ENCODE results near the gene SHCBP1.

DNA sequence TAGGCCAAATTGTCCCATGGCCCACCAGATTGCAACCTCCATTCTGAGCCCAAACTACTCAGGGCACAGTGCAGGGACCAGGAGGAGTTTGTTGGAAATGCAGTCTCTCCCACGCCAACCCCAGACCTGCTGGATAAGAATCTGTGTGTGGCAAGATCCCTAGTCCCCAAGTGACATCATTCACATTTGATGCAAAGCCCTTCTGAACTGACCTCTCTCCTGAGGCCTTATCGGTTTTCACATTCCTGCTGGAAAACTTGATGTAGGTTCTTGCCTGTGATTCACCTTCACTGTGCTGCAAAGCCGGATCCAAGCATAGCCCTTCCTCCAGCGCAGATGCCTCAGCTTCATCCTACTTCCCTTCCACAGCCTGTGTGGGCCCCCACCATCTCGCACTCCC is 6.6 kb upstream of the SHCBP1 start:
- TF ChIP-seq, protein P1, sequence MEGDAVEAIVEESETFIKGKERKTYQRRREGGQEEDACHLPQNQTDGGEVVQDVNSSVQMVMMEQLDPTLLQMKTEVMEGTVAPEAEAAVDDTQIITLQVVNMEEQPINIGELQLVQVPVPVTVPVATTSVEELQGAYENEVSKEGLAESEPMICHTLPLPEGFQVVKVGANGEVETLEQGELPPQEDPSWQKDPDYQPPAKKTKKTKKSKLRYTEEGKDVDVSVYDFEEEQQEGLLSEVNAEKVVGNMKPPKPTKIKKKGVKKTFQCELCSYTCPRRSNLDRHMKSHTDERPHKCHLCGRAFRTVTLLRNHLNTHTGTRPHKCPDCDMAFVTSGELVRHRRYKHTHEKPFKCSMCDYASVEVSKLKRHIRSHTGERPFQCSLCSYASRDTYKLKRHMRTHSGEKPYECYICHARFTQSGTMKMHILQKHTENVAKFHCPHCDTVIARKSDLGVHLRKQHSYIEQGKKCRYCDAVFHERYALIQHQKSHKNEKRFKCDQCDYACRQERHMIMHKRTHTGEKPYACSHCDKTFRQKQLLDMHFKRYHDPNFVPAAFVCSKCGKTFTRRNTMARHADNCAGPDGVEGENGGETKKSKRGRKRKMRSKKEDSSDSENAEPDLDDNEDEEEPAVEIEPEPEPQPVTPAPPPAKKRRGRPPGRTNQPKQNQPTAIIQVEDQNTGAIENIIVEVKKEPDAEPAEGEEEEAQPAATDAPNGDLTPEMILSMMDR (conservative IDR thresholded peaks at IDR 0.05; ENCODE audit: low read depth in 2 of 2) = no peak
- TF ChIP-seq, protein P2, sequence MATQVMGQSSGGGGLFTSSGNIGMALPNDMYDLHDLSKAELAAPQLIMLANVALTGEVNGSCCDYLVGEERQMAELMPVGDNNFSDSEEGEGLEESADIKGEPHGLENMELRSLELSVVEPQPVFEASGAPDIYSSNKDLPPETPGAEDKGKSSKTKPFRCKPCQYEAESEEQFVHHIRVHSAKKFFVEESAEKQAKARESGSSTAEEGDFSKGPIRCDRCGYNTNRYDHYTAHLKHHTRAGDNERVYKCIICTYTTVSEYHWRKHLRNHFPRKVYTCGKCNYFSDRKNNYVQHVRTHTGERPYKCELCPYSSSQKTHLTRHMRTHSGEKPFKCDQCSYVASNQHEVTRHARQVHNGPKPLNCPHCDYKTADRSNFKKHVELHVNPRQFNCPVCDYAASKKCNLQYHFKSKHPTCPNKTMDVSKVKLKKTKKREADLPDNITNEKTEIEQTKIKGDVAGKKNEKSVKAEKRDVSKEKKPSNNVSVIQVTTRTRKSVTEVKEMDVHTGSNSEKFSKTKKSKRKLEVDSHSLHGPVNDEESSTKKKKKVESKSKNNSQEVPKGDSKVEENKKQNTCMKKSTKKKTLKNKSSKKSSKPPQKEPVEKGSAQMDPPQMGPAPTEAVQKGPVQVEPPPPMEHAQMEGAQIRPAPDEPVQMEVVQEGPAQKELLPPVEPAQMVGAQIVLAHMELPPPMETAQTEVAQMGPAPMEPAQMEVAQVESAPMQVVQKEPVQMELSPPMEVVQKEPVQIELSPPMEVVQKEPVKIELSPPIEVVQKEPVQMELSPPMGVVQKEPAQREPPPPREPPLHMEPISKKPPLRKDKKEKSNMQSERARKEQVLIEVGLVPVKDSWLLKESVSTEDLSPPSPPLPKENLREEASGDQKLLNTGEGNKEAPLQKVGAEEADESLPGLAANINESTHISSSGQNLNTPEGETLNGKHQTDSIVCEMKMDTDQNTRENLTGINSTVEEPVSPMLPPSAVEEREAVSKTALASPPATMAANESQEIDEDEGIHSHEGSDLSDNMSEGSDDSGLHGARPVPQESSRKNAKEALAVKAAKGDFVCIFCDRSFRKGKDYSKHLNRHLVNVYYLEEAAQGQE (IDR thresholded peaks at IDR 0.05; ENCODE audit: unreplicated experiment) = no peak
- no peak for TF ChIP-seq EZH2 (IDR thresholded peaks at IDR 0.05; ENCODE audit: low read depth, unreplicated experiment)
- no peak for TF ChIP-seq EZH2phosphoT487 (IDR thresholded peaks at IDR 0.05; ENCODE audit: unreplicated experiment)
- TF ChIP-seq, protein P3, sequence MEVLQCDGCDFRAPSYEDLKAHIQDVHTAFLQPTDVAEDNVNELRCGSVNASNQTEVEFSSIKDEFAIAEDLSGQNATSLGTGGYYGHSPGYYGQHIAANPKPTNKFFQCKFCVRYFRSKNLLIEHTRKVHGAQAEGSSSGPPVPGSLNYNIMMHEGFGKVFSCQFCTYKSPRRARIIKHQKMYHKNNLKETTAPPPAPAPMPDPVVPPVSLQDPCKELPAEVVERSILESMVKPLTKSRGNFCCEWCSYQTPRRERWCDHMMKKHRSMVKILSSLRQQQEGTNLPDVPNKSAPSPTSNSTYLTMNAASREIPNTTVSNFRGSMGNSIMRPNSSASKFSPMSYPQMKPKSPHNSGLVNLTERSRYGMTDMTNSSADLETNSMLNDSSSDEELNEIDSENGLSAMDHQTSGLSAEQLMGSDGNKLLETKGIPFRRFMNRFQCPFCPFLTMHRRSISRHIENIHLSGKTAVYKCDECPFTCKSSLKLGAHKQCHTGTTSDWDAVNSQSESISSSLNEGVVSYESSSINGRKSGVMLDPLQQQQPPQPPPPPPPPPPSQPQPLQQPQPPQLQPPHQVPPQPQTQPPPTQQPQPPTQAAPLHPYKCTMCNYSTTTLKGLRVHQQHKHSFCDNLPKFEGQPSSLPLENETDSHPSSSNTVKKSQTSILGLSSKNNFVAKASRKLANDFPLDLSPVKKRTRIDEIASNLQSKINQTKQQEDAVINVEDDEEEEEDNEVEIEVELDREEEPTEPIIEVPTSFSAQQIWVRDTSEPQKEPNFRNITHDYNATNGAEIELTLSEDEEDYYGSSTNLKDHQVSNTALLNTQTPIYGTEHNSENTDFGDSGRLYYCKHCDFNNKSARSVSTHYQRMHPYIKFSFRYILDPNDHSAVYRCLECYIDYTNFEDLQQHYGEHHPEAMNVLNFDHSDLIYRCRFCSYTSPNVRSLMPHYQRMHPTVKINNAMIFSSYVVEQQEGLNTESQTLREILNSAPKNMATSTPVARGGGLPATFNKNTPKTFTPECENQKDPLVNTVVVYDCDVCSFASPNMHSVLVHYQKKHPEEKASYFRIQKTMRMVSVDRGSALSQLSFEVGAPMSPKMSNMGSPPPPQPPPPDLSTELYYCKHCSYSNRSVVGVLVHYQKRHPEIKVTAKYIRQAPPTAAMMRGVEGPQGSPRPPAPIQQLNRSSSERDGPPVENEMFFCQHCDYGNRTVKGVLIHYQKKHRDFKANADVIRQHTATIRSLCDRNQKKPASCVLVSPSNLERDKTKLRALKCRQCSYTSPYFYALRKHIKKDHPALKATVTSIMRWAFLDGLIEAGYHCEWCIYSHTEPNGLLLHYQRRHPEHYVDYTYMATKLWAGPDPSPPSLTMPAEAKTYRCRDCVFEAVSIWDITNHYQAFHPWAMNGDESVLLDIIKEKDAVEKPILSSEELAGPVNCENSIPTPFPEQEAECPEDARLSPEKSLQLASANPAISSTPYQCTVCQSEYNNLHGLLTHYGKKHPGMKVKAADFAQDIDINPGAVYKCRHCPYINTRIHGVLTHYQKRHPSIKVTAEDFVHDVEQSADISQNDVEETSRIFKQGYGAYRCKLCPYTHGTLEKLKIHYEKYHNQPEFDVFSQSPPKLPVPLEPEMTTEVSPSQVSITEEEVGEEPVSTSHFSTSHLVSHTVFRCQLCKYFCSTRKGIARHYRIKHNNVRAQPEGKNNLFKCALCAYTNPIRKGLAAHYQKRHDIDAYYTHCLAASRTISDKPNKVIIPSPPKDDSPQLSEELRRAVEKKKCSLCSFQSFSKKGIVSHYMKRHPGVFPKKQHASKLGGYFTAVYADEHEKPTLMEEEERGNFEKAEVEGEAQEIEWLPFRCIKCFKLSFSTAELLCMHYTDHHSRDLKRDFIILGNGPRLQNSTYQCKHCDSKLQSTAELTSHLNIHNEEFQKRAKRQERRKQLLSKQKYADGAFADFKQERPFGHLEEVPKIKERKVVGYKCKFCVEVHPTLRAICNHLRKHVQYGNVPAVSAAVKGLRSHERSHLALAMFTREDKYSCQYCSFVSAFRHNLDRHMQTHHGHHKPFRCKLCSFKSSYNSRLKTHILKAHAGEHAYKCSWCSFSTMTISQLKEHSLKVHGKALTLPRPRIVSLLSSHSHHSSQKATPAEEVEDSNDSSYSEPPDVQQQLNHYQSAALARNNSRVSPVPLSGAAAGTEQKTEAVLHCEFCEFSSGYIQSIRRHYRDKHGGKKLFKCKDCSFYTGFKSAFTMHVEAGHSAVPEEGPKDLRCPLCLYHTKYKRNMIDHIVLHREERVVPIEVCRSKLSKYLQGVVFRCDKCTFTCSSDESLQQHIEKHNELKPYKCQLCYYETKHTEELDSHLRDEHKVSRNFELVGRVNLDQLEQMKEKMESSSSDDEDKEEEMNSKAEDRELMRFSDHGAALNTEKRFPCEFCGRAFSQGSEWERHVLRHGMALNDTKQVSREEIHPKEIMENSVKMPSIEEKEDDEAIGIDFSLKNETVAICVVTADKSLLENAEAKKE (CRISPR knock-in tag; IDR thresholded peaks at IDR 0.05) = no peak
- no peak for TF ChIP-seq POLR2AphosphoS5 (IDR thresholded peaks at IDR 0.05; ENCODE audit: low read depth)
- TF ChIP-seq JUNB (IDR thresholded peaks at IDR 0.05; ENCODE audit: unreplicated experiment) = no peak
- no peak for TF ChIP-seq CREB1 (CRISPR knock-in tag; IDR thresholded peaks at IDR 0.05; ENCODE audit: low read depth)
- no peak for TF ChIP-seq ZNF331 (CRISPR knock-in tag; IDR thresholded peaks at IDR 0.05; ENCODE audit: low read depth)
- TF ChIP-seq ZNF114 (CRISPR knock-in tag; IDR thresholded peaks at IDR 0.05) = no peak
- TF ChIP-seq, protein P4, sequence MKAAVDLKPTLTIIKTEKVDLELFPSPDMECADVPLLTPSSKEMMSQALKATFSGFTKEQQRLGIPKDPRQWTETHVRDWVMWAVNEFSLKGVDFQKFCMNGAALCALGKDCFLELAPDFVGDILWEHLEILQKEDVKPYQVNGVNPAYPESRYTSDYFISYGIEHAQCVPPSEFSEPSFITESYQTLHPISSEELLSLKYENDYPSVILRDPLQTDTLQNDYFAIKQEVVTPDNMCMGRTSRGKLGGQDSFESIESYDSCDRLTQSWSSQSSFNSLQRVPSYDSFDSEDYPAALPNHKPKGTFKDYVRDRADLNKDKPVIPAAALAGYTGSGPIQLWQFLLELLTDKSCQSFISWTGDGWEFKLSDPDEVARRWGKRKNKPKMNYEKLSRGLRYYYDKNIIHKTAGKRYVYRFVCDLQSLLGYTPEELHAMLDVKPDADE (IDR thresholded peaks at IDR 0.05) = no peak
- TF ChIP-seq NANOG (IDR thresholded peaks at IDR 0.05; ENCODE audit: borderline replicate concordance) = no peak
- TF ChIP-seq STAT1 (IDR thresholded peaks at IDR 0.05; ENCODE audit: unreplicated experiment) = no peak
